NB4 (cell line): ENCODE results near the gene TMEM238L.

Experiments
- DNase-seq: peaks from one replicate; pipeline ENCODE4 v3.0.0; 2010; ENCODE audit warnings: low read depth
- H3K4me3 ChIP-seq: one replicate; pipeline ENCODE4 v1.5.1; 2011; ENCODE audit warnings: mild to moderate bottlenecking, low read depth, low read length, moderate library complexity
- CTCF ChIP-seq: IDR thresholded peaks from one replicate; pipeline ENCODE4 v1.5.1; 2012; ENCODE audit warnings: low read depth, low read length
- MAX ChIP-seq: IDR thresholded peaks from 2 replicates; pipeline ENCODE4 v1.6.1; 2011; ENCODE audit warnings: low read depth, low read length
- MYC ChIP-seq: IDR thresholded peaks from 2 replicates; pipeline ENCODE4 v1.6.1; 2011; ENCODE audit warnings: low read depth, low read length
- POLR2A ChIP-seq: IDR thresholded peaks from 2 replicates; pipeline ENCODE4 v1.6.1; 2011; ENCODE audit warnings: mild to moderate bottlenecking; ENCODE audit not compliant: insufficient read length; ENCODE audit errors: extremely low read depth

The TMEM238L gene

GRCh38 chr17:10814075-10814474 is 10.2 kb upstream of the TMEM238L start:
- no peak for DNase-seq
- no peak overlapping the region for H3K4me3 ChIP-seq
- TF ChIP-seq MAX (no peak), CTCF (no peak), MYC (no peak), POLR2A (no peak)

- no peak for DNase-seq
- no peak for TF ChIP-seq POLR2A
- no peak for TF ChIP-seq MYC
- no peak for TF ChIP-seq CTCF
- TF ChIP-seq MAX, result no peak
- no peak overlapping the region for H3K4me3 ChIP-seq
Measured at GRCh38 chr17:10812674-10813073, 8.8 kb upstream of the TMEM238L start.

GRCh38 chr17:10809605-10810004 is 5.7 kb upstream of the TMEM238L start:
- no peak overlapping the region for H3K4me3 ChIP-seq
- DNase-seq, result no peak
- no peak for TF ChIP-seq MAX
- TF ChIP-seq CTCF, result no peak
- TF ChIP-seq MYC, result no peak
- no peak for TF ChIP-seq POLR2A

GRCh38 chr17:10807704-10808128 is 3.8 kb upstream of the TMEM238L start:
- no peak for TF ChIP-seq MAX
- TF ChIP-seq MYC, result no peak
- H3K4me3 ChIP-seq, result no peak overlapping the region
- DNase-seq, result no peak

- no peak overlapping the region for H3K4me3 ChIP-seq
- DNase-seq, result no peak
- TF ChIP-seq MYC, result no peak
Measured at GRCh38 chr17:10806545-10807262, 2.8 kb upstream of the TMEM238L start.

- TF ChIP-seq MAX, result no peak
- no peak for TF ChIP-seq MYC
- TF ChIP-seq POLR2A, result no peak
- TF ChIP-seq CTCF, result no peak
- DNase-seq, result no peak
- H3K4me3 ChIP-seq, result no peak overlapping the region
Measured at GRCh38 chr17:10805911-10806310, 2.0 kb upstream of the TMEM238L start.

- TF ChIP-seq MYC (no peak), MAX (no peak), POLR2A (no peak), CTCF (no peak)
- DNase-seq, result no peak
- no peak overlapping the region for H3K4me3 ChIP-seq
Measured at GRCh38 chr17:10804546-10804945, 647 bp upstream of the TMEM238L start.
